Muscle of back (tissue), 13 donors: ENCODE data around the gene FERMT1. TPM values are rescaled to one million over a fixed set of nuclear protein-coding genes. Genes with fewer than 3 reads are reported as not detected.

ENCODE experiments used
- DNase-seq, 3 donors: peaks; one replicate each; pipeline versions ENCODE4 v3.0.0 to v3.0.0-alpha.2; 2013
- long read RNA-seq, 9 donors: transcript quantifications; one replicate each; lab custom pipeline, GENCODE V29; 2026
- polyA plus RNA-seq, 10 donors: library from polyadenylated mRNA; unstranded; fragments of 120-200 nt; gene quantifications; one replicate each; pipeline ENCODE4 v1.2.1, GENCODE V29; 2013; ENCODE audit not compliant: insufficient read length in 10 of 10

FERMT1 gene, protein sequence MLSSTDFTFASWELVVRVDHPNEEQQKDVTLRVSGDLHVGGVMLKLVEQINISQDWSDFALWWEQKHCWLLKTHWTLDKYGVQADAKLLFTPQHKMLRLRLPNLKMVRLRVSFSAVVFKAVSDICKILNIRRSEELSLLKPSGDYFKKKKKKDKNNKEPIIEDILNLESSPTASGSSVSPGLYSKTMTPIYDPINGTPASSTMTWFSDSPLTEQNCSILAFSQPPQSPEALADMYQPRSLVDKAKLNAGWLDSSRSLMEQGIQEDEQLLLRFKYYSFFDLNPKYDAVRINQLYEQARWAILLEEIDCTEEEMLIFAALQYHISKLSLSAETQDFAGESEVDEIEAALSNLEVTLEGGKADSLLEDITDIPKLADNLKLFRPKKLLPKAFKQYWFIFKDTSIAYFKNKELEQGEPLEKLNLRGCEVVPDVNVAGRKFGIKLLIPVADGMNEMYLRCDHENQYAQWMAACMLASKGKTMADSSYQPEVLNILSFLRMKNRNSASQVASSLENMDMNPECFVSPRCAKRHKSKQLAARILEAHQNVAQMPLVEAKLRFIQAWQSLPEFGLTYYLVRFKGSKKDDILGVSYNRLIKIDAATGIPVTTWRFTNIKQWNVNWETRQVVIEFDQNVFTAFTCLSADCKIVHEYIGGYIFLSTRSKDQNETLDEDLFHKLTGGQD
- polyA plus RNA-seq: 1 to 10 TPM in 3 of 10 donors, under 1 TPM in 7; 0.23 to 3.8 (median 0.42) TPM
- long read RNA-seq, donor 1: 0 reads
- long read RNA-seq, donor 2: 0 reads
- long read RNA-seq, donor 3: 0 reads
- long read RNA-seq, donor 4: 0 reads
- long read RNA-seq, donor 5: 0 reads
- long read RNA-seq, donor 6: 0 reads
- long read RNA-seq, donor 7: 0 reads
- long read RNA-seq, donor 8: 0 reads
- long read RNA-seq, donor 9: 0 reads

DNA sequence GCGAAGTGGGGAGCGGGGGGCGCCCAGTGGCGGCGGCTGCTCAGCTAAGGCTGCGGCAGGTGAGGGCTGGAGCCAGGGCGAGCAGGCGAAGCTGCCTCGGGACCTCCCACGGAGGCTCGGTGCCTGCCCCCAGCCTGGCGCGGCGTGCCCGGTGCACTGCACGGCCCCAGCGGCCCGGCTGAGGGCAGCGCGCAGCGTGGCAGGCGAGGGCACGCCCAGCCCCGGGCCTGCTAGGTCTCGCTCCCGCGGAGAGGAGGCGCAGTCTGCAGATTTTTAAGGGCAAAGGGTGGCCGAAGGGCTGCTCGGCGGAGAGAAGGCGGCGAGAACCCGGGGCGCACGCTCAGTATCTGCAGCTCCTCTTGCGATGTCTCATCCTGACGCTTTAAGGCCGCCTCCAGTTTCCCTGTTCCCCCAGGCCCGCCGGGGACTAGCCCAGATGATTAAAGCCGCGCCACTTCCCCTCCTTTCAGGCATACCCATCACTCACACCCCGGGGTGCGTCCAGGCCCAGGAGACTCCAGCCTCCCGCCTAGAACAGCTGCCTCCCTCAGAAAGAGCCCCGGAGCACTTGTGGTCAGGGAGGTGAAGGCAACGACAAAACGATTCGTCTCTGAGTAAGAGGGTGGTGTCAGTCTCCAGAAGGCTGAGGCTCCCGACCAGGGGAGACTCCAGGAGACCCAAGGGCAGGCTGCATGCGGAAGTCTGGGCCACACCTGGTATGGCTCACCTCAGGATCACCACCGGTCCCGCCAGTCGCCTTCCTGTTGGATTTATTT is at the start of gene FERMT1:
TSS of gene FERMT1 (minus strand) at position 158 of the 776 bp plus-strand sequence. CDS start 3,476 bp downstream, outside the sequence.
- peak; percentile 10 to 54 (median 25) for DNase-seq

DNA sequence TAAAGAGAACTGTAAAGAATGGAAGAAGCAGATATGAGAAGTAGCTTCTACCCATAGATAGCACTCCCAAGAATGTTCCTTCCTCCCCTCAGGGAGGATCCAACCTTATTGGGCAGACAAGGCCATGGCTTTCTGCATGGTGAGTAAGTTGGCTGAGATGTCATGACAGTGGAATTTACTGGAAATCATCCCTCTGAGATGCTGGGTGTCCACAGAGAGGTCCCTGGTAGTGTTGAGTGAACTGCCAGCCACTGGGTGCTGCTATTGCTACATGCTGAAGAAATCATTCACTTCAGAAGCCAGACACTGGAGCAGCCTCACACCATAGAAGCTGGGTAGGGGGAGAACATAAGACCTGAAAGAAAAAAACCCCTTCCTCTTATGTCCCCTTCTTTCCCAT is 46.4 kb upstream of the FERMT1 start:
- no peak for DNase-seq

DNA sequence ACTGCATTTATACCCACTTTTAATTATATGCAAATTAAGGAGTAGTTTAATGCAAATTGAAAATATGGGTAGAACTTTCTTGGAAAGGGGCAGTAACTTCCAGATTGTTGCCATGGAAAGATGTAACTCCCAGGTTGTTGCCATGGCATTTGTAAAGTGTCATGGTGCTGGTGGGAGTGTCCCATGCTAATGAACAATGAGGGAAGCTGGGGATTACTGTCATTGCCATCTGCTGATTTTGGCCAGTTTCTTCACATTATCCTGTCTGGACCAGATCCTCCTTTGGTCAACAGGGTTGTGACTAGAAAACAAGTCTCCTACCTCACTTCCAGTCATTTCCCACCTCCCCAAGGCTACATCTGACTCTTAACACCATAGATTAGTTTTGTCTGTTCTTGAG is 45.4 kb upstream of the FERMT1 start:
- DNase-seq: no peak

DNA sequence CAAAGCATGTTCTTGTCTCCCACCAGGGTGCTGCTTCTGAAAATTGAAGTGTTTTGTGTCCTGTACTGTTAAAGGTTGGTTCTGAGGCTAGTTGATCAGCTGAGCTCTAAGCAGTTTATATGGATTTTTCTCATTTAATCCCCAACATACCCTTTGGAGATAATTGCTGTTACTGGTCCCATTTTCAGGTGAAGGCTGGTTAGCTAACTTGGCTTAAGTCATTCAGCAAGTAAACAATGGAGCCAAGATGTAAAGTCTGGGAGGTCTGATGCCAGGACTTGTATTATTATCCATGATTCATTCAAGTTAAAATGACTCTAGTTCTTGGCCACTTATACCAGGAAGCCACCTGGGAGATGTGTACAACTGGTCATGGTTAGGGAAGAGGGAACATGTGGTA is 42.5 kb upstream of the FERMT1 start:
- no peak for DNase-seq

DNA sequence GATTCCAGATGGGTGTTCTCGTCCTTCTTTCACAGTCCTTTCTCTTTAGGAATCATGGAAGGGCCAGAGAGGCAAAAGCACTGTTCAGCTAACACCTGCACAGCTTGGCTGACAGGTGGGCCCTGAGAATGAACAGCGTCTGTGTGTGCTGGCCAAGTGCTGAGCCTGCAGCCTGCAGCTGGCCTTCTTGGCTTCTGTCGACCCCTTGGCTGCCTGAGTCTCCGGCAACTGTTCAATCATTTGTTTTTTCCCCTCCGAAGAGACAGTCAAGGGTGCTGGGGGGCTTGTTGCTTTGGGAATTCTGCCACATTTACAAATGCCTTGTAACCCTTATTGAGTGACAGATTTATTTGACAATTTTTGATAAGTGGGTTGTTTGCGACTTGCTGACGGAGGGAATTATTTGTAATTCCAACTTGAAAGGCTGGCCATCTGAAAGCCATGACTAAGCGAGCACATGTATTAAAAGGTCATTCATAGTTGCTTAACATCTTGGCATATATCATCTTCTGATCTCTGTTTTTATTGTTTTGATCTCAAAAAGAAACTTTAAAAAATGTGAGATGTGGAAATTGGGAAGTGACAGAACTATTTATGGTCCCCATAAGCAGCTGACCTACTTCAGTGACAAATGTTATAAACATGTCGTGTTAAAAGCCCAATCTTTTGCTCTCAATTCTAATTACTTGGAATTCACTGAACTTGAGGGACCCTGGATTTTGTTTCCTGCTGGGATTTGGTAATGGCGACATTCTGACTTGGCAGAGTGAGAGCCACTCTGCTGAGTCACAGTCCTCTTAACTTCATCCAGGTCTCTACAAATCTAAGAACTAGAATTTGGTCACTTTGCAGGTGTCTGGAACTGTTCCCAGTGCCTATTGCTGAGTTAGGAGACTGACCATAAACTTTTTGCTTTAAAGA is 41.9 kb upstream of the FERMT1 start:
- DNase-seq: peak; percentile 47 to 91 (median 86)

DNA sequence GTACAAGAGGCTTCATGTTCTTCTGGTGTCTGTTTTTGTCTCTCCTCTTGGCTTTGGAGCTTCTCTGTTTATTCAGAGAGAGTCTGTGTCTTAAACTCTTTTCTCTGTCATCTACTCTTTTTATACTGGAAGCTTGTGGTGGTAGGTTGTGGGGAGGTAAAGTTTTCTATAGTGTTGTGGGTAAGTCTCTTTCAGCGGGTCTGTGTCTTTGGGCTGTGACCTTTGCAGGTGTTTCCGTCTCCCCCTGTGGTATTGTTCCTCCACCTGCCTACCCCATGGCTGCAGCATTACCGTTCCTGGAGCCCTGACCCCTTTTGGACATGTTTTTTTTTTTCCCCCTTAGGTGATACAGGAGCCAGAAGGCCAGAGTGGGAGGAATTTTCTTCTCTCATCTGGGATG is 37.9 kb upstream of the FERMT1 start:
- DNase-seq: no peak

DNA sequence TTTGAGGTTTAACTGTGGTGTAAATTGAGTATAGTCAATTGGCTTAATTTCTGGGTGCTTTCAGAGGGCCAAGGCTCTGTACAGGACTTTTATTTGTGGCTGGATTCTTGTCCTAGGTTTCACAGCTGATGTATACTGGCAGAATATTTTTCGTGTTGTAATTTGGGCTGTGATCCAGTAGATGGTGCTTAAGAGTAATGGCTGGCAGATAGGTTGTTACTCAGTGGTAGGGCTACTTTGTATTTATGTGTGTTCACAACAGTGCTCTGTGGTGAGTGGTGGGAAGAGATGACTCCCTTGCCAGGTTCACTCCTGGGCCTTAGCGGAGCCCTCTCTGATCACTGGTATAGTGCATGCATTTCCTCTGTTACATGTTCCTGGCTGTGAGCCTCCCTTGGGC is 34.5 kb upstream of the FERMT1 start:
- DNase-seq: no peak

DNA sequence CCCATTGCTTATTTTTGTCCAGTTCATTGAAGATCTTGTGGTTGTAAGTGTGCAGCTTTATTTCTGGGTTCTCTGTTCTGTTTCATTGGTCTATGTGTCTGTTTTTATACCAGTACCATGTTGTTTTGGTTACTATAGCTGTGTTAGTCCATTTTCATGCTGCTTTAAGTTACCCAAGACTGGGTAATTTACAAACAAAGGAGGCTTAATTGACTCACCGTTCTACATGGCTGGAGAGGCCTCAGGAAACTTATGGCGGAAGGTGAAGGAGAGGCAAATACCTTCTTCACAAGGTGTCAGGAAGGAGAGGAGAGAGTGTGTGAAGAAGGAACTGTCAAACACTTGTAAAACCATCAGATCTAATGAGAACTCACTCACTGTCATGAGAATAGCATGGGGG is 29.9 kb upstream of the FERMT1 start:
- no peak for DNase-seq

DNA sequence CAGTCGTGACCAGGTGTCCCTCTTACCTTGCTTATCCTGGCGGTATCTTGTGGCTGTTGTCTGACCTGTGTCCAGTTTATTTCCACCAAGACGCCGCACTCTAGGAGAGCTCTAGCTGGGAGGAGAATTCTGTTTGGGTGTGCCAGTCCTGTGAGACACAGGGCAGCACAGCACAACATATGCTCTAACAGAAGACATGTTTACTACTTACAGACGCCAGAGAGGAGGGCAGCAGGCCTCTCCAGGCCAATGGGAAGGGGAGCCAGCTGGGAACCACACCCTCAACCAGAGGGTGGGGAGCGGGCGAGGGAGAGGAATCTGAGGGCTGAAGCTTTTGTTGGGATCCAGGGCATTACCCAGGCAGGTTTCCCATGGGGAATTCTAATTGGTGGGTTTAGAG is 25.2 kb upstream of the FERMT1 start:
- no peak for DNase-seq

DNA sequence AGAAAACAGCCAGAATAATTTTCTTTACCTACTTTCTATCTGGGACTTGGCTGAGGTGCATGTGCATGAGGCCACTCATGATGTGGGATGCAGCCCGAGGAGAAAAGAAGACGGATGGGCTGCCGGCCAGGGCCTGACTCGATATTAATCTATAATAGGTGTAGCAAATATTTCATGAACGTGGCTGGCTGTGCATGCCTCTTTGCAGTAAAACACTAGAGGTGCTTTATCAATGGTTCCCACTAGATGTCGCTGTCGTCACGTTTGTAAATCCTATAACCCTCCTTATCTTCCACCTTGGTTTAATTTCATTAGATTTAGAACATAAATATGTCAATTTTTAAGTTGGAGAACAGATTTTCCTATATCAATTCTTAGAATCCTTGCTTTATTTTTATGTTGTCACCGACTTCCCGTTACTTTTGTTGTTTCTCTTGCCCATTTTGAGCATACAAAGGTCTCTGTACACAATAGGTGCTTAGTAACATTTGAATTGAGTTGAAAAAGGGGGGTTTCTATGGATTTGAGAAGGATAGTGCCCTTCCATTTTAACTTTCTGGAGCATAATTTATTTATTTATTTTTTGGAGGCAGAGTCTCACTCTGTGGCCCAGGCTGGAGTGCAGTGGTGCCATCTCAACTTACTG is 19.6 kb upstream of the FERMT1 start:
- peak; percentile 48 to 71 (median 71) for DNase-seq

DNA sequence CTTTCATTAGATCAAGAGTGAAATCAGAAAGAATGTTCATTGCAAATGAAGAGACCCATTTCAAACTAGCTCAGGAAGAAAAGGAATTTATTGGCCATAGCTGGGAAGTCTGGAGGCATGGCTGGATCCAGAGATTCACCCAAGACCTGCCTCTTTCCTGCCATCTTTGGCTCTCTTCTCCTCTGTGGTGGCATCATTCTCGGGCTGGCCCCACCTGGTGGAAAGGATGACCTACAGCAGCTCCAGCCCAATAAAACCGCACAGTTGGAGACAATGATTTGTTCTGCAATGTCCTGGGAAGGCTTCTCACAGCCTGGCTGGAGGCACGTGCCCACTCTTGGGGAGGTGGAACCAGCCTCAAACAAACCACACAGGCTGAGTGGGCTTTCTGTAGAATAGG is 18.1 kb upstream of the FERMT1 start:
- DNase-seq: no peak

DNA sequence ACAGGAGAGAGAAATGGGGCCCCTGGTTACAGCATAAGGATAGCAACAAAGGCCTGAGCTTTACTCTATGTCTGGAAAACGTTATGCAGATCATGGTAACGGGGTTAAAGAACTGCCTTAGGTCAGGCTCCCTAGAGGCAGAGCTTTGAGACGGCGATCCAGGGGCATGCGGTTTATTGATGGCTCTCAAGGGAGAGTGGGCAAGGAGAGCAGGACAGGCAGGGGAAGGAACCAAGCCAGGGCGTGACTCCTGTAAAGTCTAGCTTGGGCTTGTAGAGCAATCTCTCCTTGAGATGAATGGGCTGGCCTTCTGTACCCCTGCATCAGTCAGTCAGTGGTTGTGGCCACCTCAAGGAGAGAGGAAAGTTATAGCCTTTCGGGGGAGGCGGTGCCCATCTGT is 12.5 kb upstream of the FERMT1 start:
- no peak for DNase-seq

DNA sequence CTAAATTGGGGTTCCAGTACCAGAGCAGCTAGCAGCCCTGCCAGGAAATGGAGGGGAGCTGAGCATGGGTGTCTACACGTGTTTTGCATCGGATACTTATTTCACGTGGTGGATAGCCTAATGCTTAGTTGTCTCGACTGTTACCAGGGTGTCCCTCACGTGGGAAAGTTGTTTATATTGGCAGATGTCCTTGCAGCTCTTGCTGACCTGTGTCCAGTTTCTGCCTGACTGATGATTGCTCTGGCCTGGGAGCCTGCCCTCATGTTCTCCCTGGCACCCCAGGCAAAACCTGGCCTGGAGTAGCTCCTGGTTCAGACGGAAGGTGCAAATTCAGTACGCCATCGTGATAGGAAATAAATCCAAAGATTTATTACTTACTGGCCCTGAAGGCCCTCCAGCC is 11.8 kb upstream of the FERMT1 start:
- DNase-seq: no peak

DNA sequence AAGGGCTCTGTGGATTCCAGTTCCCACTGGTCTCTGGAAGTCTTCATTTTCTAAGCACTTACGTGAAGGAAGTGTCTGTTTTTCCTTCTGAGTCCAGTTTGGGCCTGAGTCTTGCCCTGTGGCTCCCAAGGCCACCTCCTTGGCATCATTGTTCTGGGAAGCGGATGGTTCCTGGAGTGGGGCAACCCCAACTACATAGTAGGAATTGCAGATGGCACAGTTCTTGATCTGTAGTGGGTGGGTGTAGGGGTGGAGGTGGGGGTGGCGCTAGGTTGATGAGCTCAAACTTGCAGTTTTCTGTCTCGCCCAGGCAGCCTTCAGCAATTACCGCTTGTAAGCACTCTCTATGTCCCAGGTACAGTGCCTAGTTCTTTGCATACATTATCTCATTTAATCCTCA is 7.2 kb upstream of the FERMT1 start:
- DNase-seq: no peak

DNA sequence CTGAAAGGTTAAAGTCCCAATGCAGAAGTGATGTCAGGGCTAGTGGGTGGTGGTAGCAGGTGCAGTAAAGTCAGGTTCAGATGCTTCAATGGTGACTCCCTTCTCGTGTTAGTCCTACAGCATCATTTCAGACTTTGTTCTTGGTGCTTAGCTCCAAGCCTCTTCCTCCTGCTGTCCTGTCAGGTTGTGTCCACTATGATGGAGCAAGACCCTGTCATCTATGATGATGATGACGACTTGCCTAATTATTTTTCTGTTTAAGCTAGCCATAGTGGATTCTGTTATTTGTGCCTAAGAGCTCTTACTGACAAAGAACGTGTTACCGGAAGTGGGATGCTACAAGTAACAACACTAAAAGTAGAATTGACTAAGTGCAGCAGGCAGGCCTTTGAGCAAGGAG is 5.0 kb upstream of the FERMT1 start:
- no peak for DNase-seq

DNA sequence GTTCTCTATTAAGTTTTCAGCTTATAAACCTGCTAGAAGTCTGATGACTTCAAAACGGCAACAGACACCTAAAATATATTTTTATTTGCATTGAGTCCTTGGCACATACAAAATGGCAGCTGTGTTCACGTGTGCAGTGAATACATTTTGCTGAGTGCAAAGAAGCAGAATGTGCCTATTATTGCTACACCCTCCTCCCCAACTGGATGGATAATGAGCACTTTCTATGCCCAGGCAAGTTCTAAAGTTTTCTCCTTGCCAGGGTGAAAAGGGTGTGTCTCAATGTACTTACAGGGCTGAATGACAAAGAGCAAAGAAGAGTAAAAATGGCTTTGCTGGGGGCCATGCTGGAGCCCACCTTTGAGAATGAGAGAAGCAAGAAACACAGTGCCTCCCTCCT is 4.0 kb upstream of the FERMT1 start:
- DNase-seq: no peak

DNA sequence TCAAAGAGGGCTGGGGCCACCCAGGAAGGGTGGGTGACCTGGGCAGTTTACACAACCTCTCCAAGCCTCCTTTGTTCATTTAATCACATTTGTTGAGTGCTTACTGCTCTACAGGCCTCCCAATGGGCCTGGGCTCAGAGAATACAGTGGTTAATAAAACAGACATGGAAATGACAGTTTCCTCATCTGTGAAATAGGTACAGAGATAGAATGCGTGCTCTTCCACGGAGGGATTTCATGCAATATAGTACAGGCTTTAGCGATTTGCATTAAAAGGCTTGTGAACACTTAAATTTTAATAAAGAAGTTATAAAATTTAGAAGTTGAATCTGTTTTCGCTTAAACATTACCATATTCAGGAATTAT is 802 bp upstream of the FERMT1 start:
- no peak for DNase-seq

DNA sequence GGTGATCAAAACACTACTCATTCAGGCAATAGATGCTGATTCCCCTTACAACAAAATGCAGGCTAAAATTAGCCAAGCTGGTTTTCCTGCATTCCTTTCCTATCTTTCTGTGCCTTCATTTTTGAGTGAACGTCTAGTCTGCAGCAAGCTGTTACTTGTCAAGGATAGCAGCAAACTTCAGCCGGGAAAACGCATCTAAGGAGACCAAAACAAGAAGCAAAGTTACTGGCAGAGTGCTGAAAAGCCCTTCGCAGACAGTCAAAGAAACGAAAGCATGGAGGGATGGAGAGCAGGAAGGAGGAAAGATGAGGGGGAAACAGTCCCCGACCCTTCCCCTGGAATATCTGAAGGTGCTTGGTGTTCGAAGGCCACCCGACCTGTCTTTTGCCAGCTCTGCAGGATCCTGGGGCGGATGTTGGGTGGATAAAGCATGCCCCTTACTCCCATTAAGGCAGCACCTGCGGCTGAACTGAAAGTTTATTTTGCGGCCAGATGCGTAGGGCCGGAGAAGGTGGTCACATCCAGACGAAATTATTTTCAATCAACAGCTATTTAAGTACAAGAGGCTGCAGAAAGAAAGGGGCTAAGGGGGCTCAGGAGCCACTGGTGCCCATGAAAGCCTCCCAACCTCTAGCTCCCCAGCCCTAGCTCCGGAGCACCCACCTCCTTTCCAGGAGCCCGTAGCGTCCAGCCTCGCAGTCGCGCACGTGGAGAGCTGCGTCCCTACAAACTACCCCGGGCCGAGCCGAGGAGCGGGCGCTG is 538 bp downstream of the FERMT1 start:
- DNase-seq: peak in 2 of 3 donors; percentile 2 to 54

DNA sequence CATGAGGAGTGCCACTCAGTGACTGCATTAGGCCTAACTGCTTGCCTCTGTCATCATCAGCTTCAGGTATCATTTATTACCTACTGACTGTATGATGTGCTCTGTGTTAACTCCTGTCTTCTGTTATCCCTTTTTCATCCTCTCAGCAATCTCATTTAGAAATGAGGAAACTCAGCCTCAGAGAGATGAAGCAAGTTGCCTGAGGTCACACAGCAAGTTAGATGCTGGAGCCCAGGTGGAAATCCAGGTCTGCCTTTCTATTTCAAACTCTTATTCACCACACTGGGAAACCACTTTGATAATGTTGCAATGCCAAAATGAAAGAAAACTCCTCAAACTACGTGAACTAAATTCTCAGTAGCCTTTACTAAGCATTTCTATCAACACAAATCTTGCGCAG is 1.3 kb downstream of the FERMT1 start:
- no peak for DNase-seq

DNA sequence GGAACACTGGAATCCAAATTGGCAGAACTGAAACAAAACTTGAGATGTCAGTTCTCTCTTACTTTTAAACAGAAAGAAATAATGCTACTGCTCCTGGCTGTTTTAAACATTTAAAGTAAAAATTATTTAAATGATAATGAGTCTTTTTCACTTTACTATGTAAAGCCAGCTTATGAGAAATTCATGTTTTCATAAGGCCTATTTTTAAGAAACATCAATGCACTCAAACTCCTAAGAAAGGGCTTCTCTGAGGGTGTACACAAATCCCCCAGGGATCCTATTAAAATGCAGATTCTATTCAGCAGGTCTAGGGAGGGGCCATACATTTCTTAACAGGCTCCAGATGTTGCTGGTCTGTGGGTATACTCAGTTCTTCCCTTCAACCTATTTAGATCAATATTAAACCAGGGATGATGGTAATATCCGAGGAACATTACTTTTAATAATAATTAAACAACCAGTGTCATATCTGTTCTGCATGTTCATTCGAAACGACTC is 2.3 kb downstream of the FERMT1 start:
- DNase-seq: no peak
